Stimulated activated CD8-positive, alpha-beta memory T cell treated with anti-CD3 and anti-CD28 coated beads, Interleukin-15, amount 100 ng/mL, for 4 hours (primary cell): ENCODE measurements around the gene NPR1.
A peak's percentile ranks its signal among the peaks of the same experiment; 100 is the strongest.
"Not testable (repeated sequence)": the region's sequence is repeated elsewhere in the genome, so short reads cannot be mapped to it uniquely, and the experiment has no call there.

Experiments used
- DNase-seq, 2 donors: peaks; one replicate each; pipeline ENCODE4 v3.0.0-alpha.2; 2020; ENCODE audit warnings: low read depth in 2 of 2

Gene NPR1

DNA sequence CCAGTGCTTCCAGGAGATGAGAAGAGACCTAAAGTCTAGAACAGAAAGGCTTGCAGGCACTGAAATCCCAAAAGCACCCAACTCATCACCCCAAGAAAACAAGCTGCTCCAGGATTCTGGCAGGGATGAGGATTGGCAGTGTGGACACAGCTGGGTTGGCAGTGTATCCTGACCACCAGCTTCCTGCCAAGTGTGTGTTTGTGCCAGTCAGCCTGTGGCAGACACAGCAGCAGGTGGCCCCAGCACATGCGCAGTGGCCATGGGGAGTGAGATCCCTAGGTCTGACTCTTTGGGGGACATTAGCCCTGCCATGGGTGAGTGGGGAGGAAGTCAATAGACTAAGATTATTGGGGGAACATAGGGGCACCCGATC lies 28.6 kb upstream of the NPR1 start:
- no peak for DNase-seq

DNA sequence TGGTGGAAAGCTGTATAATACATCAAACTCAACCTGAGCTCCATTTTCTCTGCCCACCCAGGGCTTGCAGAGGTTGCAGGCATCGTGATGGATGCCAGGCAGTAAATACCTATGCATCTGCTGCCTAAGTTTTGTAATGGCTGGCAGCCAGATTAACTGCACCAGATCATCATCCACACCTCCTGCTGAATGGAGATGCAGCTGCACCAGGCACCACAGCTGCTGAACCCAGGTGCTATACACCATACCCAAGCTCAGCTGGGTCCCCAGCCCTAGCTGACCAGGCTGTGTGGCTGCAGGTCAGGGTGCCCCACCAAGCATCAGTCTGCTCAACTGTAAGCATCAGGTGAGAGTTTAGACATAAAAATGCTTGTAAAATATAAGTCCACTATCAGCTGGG lies 26.7 kb upstream of the NPR1 start:
- no peak for DNase-seq

DNA sequence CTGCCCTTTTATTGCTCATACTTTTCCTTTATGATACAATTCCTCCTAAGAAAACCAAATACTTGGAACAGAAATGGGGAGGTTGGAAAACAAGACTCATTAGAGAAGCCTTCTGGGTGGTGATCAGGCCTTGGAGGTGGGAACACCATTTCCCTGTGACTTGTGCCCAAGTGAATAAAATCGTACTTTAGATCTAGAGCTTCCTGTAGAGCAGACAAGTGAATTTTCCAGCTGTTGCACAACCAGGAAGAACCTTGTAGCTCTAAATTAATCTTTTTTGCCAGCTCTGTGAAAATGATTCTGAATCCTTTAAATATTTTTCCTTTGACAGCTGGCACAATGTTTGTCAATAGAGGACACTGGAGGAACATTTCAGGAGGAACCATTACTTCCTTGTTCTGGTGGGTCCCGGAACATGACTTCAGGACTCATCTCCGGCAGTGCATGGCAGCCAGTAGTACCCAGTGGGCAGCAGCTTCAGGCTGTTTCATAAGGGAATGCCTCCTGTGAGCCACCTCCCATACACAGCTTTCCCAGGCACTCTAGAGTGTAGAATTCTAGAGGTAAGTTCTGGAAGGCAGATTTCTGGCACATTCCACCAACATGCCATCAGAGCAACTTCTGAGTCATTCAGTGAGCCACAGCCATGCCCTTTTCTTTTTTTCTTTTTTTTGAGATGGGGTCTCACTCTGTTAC lies 25.5 kb upstream of the NPR1 start:
- no peak for DNase-seq

DNA sequence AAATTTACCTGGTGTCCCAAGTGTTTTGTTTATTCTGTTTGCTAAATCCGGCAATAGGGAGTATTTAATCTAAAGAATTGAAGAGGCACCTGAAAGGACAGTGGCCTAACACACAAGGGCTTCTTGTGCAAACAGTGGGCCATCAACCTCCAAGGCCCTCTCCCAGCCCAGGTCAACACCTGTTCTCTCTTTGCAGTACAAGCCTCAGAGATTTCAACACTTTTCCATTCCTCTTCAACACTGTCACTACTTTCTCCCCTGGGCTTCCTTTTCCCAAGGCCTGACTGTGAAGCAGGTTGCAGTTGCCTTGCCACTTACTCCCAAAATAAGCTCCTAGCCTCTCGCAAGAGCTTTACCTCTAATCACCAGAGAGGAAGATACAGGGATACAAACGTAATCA lies 23.2 kb upstream of the NPR1 start:
- no peak for DNase-seq

DNA sequence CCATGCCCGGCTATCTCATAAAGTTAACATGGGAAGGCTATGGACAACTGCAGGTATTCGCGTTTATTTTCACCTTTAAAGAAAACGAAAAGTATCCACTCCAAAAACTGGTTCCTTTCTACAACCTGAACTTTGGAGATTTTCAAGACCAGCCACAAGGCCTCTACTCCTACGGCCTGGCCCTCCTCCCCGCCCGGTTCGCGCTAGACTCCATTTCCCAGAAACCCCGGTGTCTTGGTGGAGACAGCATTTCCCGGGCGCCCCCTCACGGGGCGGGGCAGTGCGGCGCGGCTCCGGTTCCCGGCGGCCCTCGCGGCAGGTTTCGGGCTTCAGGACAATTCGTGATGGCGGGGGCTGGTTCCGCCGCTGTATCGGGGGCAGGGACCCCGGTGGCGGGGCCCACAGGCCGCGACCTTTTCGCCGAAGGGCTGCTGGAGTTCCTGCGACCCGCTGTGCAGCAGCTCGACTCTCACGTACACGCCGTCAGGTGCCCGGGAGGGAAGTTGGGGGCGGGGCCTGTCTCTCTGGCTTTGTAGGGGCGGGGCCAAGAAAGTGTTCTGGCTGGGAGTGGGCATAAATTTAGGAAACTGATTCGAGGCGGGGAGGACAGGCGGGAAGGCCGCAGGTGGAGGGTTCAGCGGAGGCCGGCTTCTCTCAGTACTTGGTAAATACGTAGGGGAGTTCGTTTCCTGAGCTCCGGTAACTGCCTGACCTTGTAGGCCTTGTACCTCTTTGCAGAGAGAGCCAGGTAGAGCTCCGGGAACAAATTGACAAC lies 19.9 kb upstream of the NPR1 start, which contains the start of gene SNAPIN:
TSS of gene SNAPIN (plus strand) at position 304 of the 775 bp plus-strand sequence. CDS start at position 345, 41 bp downstream.
- peak; percentile 76 to 79 for DNase-seq

DNA sequence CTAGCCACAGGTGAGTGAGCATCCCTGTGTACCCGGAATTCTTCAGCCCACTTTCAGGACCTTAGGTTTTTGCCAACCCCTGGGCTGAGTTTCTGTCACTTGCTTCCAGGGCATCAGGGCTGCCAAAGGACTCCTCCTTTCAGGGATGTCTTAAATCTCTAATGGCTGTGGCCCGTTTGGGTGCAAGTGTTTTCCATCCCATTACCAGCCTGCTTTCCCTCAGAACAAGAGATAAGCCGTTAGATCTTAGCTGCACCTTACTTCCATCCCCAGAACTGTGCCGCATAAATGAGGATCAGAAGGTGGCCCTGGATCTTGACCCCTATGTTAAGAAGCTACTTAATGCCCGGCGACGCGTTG lies 19.3 kb upstream of the NPR1 start:
- DNase-seq = no peak

DNA sequence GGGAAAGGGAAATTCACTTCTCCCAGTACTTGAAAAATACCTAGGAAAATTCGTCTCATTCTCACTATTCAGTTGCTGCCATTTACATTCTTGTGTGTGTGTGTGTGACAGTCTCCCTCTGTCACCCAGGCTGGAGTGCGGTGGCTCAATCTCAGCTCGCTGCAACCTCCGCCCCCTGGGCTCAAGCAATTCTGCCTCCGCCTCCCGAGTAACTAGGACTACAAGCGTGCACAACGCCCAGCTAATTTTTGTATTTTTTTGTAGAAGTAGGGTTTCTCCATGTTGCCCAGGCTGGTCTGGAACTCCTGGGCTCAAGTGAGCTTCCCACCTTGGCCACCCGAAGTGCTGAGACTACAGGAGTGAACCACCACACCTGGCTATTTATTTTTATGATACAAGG lies 18.8 kb upstream of the NPR1 start:
- DNase-seq = no peak

DNA sequence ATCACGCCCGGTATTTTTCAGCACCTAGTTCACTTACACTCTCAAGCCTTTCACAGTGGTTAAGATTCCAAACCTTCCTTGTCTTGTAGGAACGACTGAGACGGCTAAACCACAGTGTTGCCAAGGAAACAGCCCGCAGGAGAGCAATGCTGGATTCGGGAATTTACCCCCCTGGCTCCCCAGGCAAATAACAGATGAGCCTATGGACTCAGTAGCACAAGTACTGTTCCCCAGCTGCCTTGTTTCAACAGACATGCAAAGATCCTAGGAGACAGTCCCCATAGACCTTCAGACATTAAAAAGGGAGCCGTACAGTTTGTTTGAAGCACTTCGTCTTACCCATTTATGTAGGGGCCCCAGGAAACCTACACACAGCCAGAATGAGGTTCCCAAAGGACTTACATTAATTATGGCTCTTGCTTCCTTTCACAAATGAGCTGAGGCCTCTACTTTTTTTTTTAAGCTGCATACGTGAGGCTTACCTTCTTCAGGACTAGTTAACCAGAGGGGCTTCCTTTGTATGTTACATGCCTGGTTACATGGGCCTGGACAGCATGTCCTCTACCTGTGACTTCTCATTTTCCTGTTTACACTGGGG lies 17.3 kb upstream of the NPR1 start:
- DNase-seq = no peak

DNA sequence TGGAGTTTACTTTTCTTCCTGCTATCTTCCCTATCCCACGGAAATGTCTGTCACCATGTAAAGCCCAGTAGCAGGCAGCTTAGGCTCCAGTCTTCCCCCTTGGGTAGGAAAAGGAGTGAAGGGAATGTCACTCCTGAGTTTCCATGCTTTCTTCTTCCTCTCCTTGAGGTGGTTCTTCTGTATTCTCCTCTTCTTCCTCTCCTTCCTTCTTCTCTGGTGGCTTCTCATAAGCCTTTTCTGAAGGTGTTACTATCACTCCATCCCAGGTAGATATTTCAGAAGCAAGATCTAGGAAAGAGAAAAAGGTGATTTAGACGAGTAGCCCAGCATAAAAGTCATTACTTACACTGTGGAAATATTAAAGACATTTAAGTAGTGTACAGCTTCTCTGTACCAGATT lies 16.2 kb upstream of the NPR1 start:
- DNase-seq = no peak

DNA sequence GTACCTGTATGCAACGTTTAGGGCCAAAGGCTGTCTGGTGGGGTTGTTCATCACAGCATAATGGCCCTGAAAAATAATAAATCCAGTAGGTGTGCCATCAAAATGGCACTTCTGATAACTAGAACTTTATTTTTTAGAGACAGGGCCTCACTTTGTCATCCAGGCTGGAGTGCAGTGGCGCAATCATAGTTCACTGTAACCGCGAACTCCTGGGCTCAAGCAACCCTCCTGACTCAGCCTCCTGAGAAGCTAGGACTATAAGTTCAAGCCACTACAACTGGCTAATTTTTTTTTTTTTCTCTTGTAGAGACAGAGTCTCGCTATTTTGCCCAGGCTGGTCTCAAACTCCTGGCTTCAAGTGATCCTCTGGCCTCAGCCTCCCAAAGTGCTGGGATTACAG lies 15.3 kb upstream of the NPR1 start:
- DNase-seq = no peak

DNA sequence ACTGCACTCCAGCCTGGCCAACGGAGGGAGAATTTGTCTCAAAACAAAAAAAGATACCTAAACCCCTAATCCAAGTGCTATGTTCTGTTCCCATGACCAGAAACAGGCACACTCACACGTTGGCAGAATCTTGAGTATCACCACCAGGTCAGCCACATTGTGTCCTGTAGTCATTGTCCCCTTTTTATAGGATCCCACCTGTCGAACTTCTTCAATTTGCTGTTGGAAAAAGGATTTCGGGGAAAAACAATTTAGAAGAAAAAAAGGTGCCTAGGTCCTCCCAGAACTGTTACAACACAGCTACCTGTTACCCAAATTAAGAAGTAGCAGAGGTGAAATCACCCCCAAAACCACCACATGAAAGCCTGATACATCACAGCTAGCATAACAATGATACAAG lies 11.0 kb upstream of the NPR1 start:
- DNase-seq = no peak

DNA sequence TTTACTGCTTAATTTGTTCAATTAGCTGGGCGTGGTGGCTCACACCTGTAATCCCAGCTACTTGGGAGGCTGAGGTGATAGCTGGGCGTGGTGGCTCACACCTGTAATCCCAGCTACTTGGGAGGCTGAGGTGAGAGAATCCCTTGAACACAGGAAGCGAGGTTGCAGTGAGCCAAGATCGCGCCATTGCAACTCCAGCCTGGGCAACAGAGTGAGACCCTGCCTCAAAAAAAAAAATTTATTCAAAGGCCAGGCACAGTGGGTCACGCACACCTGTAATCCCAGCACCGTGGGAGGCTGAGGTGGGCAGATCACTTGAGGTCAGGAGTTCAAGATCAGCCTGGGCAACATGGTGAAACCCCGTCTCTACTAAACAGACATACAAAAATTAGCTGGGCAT lies 9.8 kb upstream of the NPR1 start:
- DNase-seq = not testable (repeated sequence)

DNA sequence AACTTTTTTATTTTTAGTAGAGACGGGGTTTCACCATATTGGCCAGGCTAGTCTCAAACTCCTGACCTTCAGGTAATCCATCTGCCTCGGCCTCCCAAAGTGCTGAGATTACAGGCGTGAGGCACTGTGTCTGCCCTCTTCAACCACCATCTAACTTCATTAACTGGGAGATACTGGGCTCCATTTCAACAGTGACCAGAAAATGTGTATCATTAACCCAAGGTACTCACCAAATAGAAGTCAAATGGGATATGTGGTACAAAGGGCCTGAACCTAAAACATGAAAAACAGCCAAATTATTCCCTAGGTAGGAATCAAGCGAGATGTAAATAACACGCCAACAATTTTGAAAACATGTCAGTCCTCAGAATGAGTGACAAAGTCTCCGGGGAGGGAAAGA lies 8.9 kb upstream of the NPR1 start:
- DNase-seq = no peak

DNA sequence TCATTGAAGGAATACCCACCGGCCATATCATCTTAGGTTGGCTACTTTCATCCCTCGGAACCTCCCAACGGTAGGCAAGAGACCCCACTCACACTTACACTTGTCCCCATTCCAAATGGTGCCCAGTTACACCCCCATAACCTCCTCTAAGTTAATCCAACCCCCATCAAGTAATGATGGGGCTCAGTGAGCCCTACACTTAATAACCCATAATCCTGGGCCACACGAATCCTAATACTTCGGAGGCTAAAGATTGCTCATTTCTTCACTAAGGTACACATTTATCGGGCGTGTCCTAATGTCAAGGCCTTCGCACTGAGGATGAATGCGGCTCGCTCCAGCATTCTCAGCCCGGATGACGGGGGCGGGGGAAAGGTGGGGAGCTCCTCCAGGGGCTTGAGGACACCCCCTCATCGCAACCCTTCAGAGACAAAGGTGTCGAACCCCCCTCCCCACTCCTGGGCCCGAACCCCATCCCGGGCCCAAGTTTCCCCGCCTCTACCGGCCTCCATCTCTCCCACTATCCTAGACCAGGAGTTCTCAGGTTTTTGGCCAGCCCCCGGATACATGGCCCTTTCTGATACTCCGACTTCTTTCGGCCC lies 8.1 kb upstream of the NPR1 start:
- peak in 1 of 2 donors; percentile 9 for DNase-seq

DNA sequence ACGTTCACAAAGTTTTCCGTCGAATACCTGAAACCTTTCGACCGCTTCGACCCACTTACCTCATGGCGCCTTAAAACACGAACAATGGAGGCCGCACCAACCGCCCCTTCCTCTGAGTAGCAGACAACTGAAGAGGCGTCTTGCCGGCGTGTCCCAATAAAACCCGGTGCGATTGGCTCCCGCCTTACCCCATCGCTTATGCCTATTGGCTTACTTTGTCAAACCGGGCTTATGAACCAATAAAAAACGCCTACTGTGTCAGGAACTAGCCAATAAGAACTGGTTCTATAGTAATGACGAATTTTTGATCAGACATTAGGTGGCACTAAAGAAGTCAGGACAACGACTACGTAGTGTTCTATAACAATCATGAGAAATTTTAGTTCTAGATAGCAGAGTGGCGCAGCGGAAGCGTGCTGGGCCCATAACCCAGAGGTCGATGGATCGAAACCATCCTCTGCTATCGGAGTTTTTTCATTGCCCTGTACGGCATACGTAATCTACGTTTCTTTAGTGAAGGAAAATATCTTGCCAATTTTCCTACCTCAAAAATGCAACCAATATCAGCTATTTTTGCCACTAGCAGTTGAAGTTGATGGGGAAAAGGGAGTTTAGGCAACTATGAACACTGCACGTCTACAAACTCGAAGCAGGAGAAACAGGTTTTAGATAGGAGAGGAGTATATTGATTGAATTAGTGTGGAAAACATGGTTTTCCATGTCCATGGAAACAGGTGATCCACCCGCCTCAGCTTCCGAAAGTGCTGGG lies 7.4 kb upstream of the NPR1 start, which contains the start of gene ILF2:
TSS of gene ILF2 (minus strand) at position 135 of the 769 bp plus-strand sequence. CDS start at position 64, 71 bp downstream.
- peak; percentile 91 to 97 for DNase-seq

DNA sequence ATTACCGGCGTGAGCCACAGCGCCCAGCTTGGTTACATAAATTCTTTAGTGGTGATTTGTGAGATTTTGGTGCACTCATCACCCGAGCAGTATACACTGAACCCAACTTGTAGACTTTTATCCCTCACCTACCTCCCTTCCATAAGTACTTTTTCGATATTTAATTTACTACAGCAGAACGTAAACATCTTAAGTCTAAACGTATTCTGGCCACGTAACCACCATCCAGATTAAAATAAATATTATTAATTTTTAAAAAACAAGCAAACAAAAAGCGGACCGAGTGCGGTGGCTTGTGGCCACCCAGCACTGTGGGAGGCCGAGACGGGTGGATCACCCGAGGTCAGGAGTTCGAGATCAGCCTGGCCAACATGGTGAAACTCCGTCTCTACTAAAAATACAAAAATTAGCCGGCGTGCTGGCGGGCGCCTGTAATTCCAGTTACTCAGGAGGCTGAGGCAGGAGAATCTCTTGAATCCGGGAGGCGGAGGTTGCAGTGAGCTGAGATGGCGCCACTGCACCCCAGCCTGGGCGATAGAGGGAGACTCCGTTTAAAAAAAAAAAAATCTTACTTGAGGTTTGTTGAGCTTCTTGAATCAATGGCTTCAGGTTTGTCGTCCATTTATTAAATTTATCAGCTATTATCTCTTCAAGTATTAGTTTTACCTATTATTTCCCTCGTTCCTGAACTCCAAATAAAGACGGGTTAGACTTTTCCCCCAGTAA lies 6.7 kb upstream of the NPR1 start:
- not testable (repeated sequence) for DNase-seq

DNA sequence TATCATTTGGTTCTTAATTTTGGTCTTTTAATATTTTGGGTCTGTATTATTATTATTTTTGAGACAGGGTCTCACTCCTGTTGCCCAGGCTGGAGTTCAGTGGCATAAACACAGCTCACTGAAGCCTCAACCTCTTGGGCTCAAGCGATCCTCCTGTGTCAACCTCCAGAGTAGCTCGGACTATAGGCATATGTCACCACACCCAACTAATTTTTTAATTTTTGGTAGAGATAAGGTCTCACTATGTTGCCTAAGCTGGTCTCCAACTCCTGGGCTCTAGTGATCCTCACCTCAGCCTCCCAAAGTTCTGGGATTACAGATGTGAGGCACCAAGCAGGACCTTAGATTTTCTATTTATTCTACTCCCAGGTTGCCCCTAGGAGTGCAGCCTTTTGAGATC lies 5.0 kb upstream of the NPR1 start:
- DNase-seq = no peak

DNA sequence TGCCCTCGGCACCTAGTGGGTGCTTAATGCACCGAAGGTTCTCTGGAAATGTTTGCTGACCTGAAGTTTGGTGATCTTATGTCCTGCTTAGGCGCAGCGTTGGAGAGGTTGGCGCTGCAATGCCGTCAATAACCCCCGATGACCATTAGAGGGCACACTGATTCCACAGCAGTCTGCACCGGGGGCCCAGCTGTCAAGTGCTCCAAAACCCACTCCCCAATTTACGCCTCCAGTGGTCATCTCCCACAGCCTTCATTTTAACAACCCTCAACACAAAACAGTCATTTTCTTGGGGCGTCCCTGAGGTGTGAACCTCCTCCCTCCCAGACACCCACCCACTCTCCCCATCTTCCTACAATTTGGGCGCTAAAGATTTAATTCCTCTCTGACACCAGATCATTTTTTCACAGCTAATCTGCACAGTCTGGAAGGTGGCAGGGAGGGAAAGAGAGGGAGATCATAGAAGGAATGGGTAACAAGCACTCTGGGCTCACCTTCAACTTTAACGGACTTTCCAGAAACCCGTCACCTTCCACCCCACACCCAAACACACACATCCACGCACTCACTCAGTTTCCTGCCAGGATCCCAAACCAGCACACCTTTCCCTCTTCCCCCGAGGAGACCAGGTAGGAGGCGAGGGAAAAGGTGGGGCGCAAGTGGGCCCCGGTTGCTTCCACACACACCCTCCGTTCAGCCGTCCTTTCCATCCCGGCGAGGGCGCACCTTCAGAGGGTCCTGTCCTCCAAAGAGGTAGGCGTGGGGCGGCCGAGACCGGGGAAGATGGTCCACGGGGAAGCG lies 570 bp upstream of the NPR1 start:
- DNase-seq = no peak

DNA sequence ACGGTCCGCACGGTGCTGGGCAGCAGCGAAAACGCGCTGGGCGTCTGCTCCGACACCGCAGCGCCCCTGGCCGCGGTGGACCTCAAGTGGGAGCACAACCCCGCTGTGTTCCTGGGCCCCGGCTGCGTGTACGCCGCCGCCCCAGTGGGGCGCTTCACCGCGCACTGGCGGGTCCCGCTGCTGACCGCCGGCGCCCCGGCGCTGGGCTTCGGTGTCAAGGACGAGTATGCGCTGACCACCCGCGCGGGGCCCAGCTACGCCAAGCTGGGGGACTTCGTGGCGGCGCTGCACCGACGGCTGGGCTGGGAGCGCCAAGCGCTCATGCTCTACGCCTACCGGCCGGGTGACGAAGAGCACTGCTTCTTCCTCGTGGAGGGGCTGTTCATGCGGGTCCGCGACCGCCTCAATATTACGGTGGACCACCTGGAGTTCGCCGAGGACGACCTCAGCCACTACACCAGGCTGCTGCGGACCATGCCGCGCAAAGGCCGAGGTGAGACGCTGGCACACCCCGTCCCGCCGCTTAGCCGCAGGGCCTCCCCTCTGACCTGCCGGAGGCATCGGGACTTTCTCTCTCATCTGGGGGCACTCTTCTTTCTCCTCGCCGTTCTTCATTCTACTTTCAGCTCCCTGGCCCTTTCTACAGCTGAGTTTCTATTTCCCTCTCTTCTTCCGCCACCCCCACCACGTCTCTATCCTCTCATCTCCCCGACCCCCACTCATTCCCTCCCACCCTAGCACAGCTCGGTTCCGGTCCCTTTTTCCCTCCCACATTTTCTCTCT lies 1.0 kb downstream of the NPR1 start:
- no peak for DNase-seq

DNA sequence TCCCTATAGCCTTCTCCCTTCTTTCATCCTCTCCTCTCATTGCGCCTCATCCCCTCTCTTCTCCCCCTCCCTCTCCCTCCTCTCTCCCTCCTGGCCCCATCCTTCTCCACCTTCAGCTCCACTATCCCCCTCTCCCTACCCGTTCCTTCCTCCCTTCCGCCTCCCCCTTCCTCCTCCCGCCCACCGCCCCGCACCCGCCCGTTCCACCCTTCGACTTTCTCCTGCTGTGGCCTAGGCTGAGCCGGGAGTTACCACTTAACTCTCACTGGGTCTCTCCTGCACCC lies 1.6 kb downstream of the NPR1 start:
- no peak for DNase-seq
